Measurements from ENCODE around the gene SLC35F4. TPM values are rescaled to one million over a fixed set of nuclear protein-coding genes. Genes with fewer than 3 reads are reported as not detected.
"Not testable (repeated sequence)": the region's sequence is repeated elsewhere in the genome, so short reads cannot be mapped to it uniquely, and the experiment has no call there.

The SLC35F4 gene
- total and polyA plus RNA-seq, 4 donors = 2.4 to 15.6 (median 12.6) TPM

GRCh38 chr14:57761800-57762199 lies 104.1 kb downstream of the SLC35F4 start:
- no peak for DNase-seq (ENCODE audit: low read depth in 4 of 6, low spot score in 6 of 6)
- Histone ChIP-seq H3K36me3 (ENCODE audit: control insufficient read depth, insufficient read depth, low read length) (no peaks in the 10 kb centered on the region), H3K27ac (ENCODE audit: low read depth, low read length) (no peak overlapping the region), H3K27me3 (ENCODE audit: control insufficient read depth, insufficient read depth, low read length) (no peaks in the 10 kb centered on the region), H3K9me3 (ENCODE audit: control insufficient read depth, insufficient read depth, low read length) (peaks cover 2% of the 10 kb centered on the region), H3K4me1 (ENCODE audit: control insufficient read depth, insufficient read depth, low read length) (no peaks in the 10 kb centered on the region), H3K4me3 (ENCODE audit: low read depth, low read length) (no peak overlapping the region)
- WGBS (ENCODE audit: insufficient coverage) = no CpG with 5 or more reads among the region's 2 CpGs

- Histone ChIP-seq H3K4me1 (ENCODE audit: control insufficient read depth, insufficient read depth, low read length) (no peaks in the 10 kb centered on the region), H3K9me3 (ENCODE audit: control insufficient read depth, insufficient read depth, low read length) (peaks cover 2% of the 10 kb centered on the region), H3K27me3 (ENCODE audit: control insufficient read depth, insufficient read depth, low read length) (no peaks in the 10 kb centered on the region), H3K4me3 (ENCODE audit: low read depth, low read length) (no peak overlapping the region), H3K27ac (ENCODE audit: low read depth, low read length) (no peak overlapping the region), H3K36me3 (ENCODE audit: control insufficient read depth, insufficient read depth, low read length) (no peaks in the 10 kb centered on the region)
- DNase-seq (ENCODE audit: low read depth in 4 of 6, low spot score in 6 of 6) = no peak
- WGBS (ENCODE audit: insufficient coverage) = 80% methylated on average over 1 of the region's 2 CpGs
These were observed 105.0 kb downstream of the SLC35F4 start for GRCh38 chr14:57760896-57761295.

GRCh38 chr14:57755018-57755521 lies 110.8 kb downstream of the SLC35F4 start:
- no peaks in the 10 kb centered on the region for H3K4me1 ChIP-seq (ENCODE audit: control insufficient read depth, insufficient read depth, low read length)
- WGBS (ENCODE audit: insufficient coverage) = 47% methylated on average over 6 of the region's 6 CpGs
- peaks cover 2% of the 10 kb centered on the region for H3K9me3 ChIP-seq (ENCODE audit: control insufficient read depth, insufficient read depth, low read length)
- no peak overlapping the region for H3K4me3 ChIP-seq (ENCODE audit: low read depth, low read length)
- H3K36me3 ChIP-seq (ENCODE audit: control insufficient read depth, insufficient read depth, low read length) = no peaks in the 10 kb centered on the region
- H3K27me3 ChIP-seq (ENCODE audit: control insufficient read depth, insufficient read depth, low read length) = no peaks in the 10 kb centered on the region
- H3K27ac ChIP-seq (ENCODE audit: low read depth, low read length) = no peak overlapping the region
- DNase-seq (ENCODE audit: low read depth in 4 of 6, low spot score in 6 of 6) = peak in 1 of 6 donors; percentile 30

GRCh38 chr14:57754527-57754926 lies 111.4 kb downstream of the SLC35F4 start:
- 93% methylated on average over 5 of the region's 5 CpGs for WGBS (ENCODE audit: insufficient coverage)
- Histone ChIP-seq H3K27me3 (ENCODE audit: control insufficient read depth, insufficient read depth, low read length) (no peaks in the 10 kb centered on the region), H3K27ac (ENCODE audit: low read depth, low read length) (no peak overlapping the region), H3K36me3 (ENCODE audit: control insufficient read depth, insufficient read depth, low read length) (no peaks in the 10 kb centered on the region), H3K4me1 (ENCODE audit: control insufficient read depth, insufficient read depth, low read length) (no peaks in the 10 kb centered on the region), H3K9me3 (ENCODE audit: control insufficient read depth, insufficient read depth, low read length) (no peaks in the 10 kb centered on the region), H3K4me3 (ENCODE audit: low read depth, low read length) (no peak overlapping the region)
- no peak for DNase-seq (ENCODE audit: low read depth in 4 of 6, low spot score in 6 of 6)

GRCh38 chr14:57753821-57754220 lies 112.1 kb downstream of the SLC35F4 start:
- Histone ChIP-seq H3K27me3 (ENCODE audit: control insufficient read depth, insufficient read depth, low read length) (no peaks in the 10 kb centered on the region), H3K9me3 (ENCODE audit: control insufficient read depth, insufficient read depth, low read length) (no peaks in the 10 kb centered on the region), H3K4me1 (ENCODE audit: control insufficient read depth, insufficient read depth, low read length) (no peaks in the 10 kb centered on the region), H3K27ac (ENCODE audit: low read depth, low read length) (no peak overlapping the region), H3K4me3 (ENCODE audit: low read depth, low read length) (no peak overlapping the region), H3K36me3 (ENCODE audit: control insufficient read depth, insufficient read depth, low read length) (no peaks in the 10 kb centered on the region)
- no CpG with 5 or more reads among the region's 4 CpGs for WGBS (ENCODE audit: insufficient coverage)
- DNase-seq (ENCODE audit: low read depth in 4 of 6, low spot score in 6 of 6) = no peak

- H3K27ac ChIP-seq (ENCODE audit: low read depth, low read length); H3K9me3 ChIP-seq (ENCODE audit: control insufficient read depth, insufficient read depth, low read length); H3K4me3 ChIP-seq (ENCODE audit: low read depth, low read length); H3K36me3 ChIP-seq (ENCODE audit: control insufficient read depth, insufficient read depth, low read length); H3K4me1 ChIP-seq (ENCODE audit: control insufficient read depth, insufficient read depth, low read length); DNase-seq (ENCODE audit: low read depth in 4 of 6, low spot score in 6 of 6); H3K27me3 ChIP-seq (ENCODE audit: control insufficient read depth, insufficient read depth, low read length): not testable (repeated sequence)
- 93% methylated on average over 6 of the region's 11 CpGs for WGBS (ENCODE audit: insufficient coverage)
These were observed 113.7 kb downstream of the SLC35F4 start for GRCh38 chr14:57752142-57752695.

- no peaks in the 10 kb centered on the region for H3K9me3 ChIP-seq (ENCODE audit: control insufficient read depth, insufficient read depth, low read length)
These were observed 114.5 kb downstream of the SLC35F4 start for GRCh38 chr14:57751400-57751799.

GRCh38 chr14:57749267-57749666 lies 116.6 kb downstream of the SLC35F4 start:
- no peaks in the 10 kb centered on the region for H3K4me1 ChIP-seq (ENCODE audit: control insufficient read depth, insufficient read depth, low read length)
- H3K4me3 ChIP-seq (ENCODE audit: low read depth, low read length) = no peak overlapping the region
- no peaks in the 10 kb centered on the region for H3K27me3 ChIP-seq (ENCODE audit: control insufficient read depth, insufficient read depth, low read length)
- H3K36me3 ChIP-seq (ENCODE audit: control insufficient read depth, insufficient read depth, low read length) = no peaks in the 10 kb centered on the region
- no peak overlapping the region for H3K27ac ChIP-seq (ENCODE audit: low read depth, low read length)
- WGBS (ENCODE audit: insufficient coverage) = no CpG with 5 or more reads among the region's 3 CpGs
- no peaks in the 10 kb centered on the region for H3K9me3 ChIP-seq (ENCODE audit: control insufficient read depth, insufficient read depth, low read length)
- DNase-seq (ENCODE audit: low read depth in 4 of 6, low spot score in 6 of 6) = no peak

More at GRCh38 chr14:57751400-57751799, 114.5 kb downstream of the SLC35F4 start:
- no peak overlapping the region for H3K27ac ChIP-seq (ENCODE audit: low read depth, low read length)
- H3K36me3 ChIP-seq (ENCODE audit: control insufficient read depth, insufficient read depth, low read length) = no peaks in the 10 kb centered on the region
- no peak for DNase-seq (ENCODE audit: low read depth in 4 of 6, low spot score in 6 of 6)
- H3K4me1 ChIP-seq (ENCODE audit: control insufficient read depth, insufficient read depth, low read length) = no peaks in the 10 kb centered on the region
- no peaks in the 10 kb centered on the region for H3K27me3 ChIP-seq (ENCODE audit: control insufficient read depth, insufficient read depth, low read length)
- H3K4me3 ChIP-seq (ENCODE audit: low read depth, low read length) = no peak overlapping the region
- WGBS (ENCODE audit: insufficient coverage) = no CpG with 5 or more reads among the region's 3 CpGs

GRCh38 chr14:57748279-57748678 lies 117.6 kb downstream of the SLC35F4 start:
- H3K27ac ChIP-seq (ENCODE audit: low read depth, low read length) = no peak overlapping the region
- no peaks in the 10 kb centered on the region for H3K4me1 ChIP-seq (ENCODE audit: control insufficient read depth, insufficient read depth, low read length)
- H3K36me3 ChIP-seq (ENCODE audit: control insufficient read depth, insufficient read depth, low read length) = no peaks in the 10 kb centered on the region
- no peak overlapping the region for H3K4me3 ChIP-seq (ENCODE audit: low read depth, low read length)
- DNase-seq (ENCODE audit: low read depth in 4 of 6, low spot score in 6 of 6) = no peak
- no peaks in the 10 kb centered on the region for H3K9me3 ChIP-seq (ENCODE audit: control insufficient read depth, insufficient read depth, low read length)
- H3K27me3 ChIP-seq (ENCODE audit: control insufficient read depth, insufficient read depth, low read length) = no peaks in the 10 kb centered on the region
- WGBS (ENCODE audit: insufficient coverage) = no CpG with 5 or more reads among the region's 1 CpG

- 80% methylated on average over 3 of the region's 4 CpGs for WGBS (ENCODE audit: insufficient coverage)
- no peaks in the 10 kb centered on the region for H3K9me3 ChIP-seq (ENCODE audit: control insufficient read depth, insufficient read depth, low read length)
- no peaks in the 10 kb centered on the region for H3K4me1 ChIP-seq (ENCODE audit: control insufficient read depth, insufficient read depth, low read length)
- no peaks in the 10 kb centered on the region for H3K27me3 ChIP-seq (ENCODE audit: control insufficient read depth, insufficient read depth, low read length)
- DNase-seq (ENCODE audit: low read depth in 4 of 6, low spot score in 6 of 6) = no peak
- H3K4me3 ChIP-seq (ENCODE audit: low read depth, low read length) = no peak overlapping the region
- H3K27ac ChIP-seq (ENCODE audit: low read depth, low read length) = no peak overlapping the region
- H3K36me3 ChIP-seq (ENCODE audit: control insufficient read depth, insufficient read depth, low read length) = no peaks in the 10 kb centered on the region
These were observed 118.9 kb downstream of the SLC35F4 start for GRCh38 chr14:57747036-57747435.

Measured in spinal cord (tissue), 10 donors.